SU-DHL-6 (cell line): ENCODE data around the gene RPS6KB2.
"Not testable (repeated sequence)": the region's sequence is repeated elsewhere in the genome, so short reads cannot be mapped to it uniquely, and the experiment has no call there.

Source experiments
- H2AFZ ChIP-seq: fragments of 200-600 bp; sonication (generic); 2 replicates; pipeline ENCODE4 v1.6.1; 2014; ENCODE audit warnings: low read depth, mild to moderate bottlenecking, moderate library complexity, mixed read lengths, antibody characterized with exemption, low read length; ENCODE audit not compliant: severe bottlenecking
- H3F3A ChIP-seq: fragments of 200-600 bp; shearing (Covaris generic); 2 replicates; pipeline ENCODE4 v1.6.0; 2016; ENCODE audit warnings: antibody characterized with exemption, mild to moderate bottlenecking; ENCODE audit not compliant: insufficient read depth
- H3K27ac ChIP-seq: fragments of 200-600 bp; sonication (generic); 2 replicates; pipeline ENCODE4 v1.5.1; 2016; ENCODE audit warnings: low read depth, mild to moderate bottlenecking, low read length, moderate library complexity, mixed read lengths
- H3K27me3 ChIP-seq: fragments of 200-600 bp; sonication (generic), shearing (Covaris generic); 2 replicates; pipeline ENCODE4 v1.6.0; 2014; ENCODE audit warnings: mild to moderate bottlenecking, low read length
- H3K36me3 ChIP-seq: fragments of 200-600 bp; sonication (generic); 2 replicates; pipeline ENCODE4 v1.6.1; 2014; ENCODE audit warnings: mild to moderate bottlenecking, low read length, mixed read lengths
- H3K4me2 ChIP-seq: fragments of 300-600, 200-600 bp; shearing (Covaris generic), sonication (generic); 2 replicates; pipeline ENCODE4 v1.6.0; 2014; ENCODE audit warnings: low read length, low read depth, mild to moderate bottlenecking; ENCODE audit not compliant: poor library complexity, severe bottlenecking
- H3K4me3 ChIP-seq: fragments of 200-600 bp; sonication (generic); 2 replicates; pipeline ENCODE4 v1.5.1; 2014; ENCODE audit warnings: antibody characterized with exemption, low read length, mild to moderate bottlenecking, mixed read lengths; ENCODE audit not compliant: insufficient read depth, poor library complexity, severe bottlenecking
- H3K79me2 ChIP-seq: fragments of 200-600 bp; sonication (generic); 2 replicates; pipeline ENCODE4 v1.6.1; 2014; ENCODE audit warnings: mild to moderate bottlenecking, low read length, moderate library complexity; ENCODE audit not compliant: insufficient read depth
- H3K9ac ChIP-seq: fragments of 200-600 bp; sonication (generic); 2 replicates; pipeline ENCODE4 v1.7.0; 2014; ENCODE audit warnings: mild to moderate bottlenecking, low read length
- H3K9me2 ChIP-seq: fragments of 200-600 bp; sonication (generic); replicated peaks from 2 replicates; pipeline ENCODE4 v1.6.1; 2014; ENCODE audit warnings: low read length; ENCODE audit not compliant: insufficient read depth
- H3K9me3 ChIP-seq: fragments of 200-600 bp; sonication (generic); 2 replicates; pipeline ENCODE4 v1.6.1; 2014; ENCODE audit warnings: low read length, mixed read lengths; ENCODE audit not compliant: insufficient read depth
- H4K20me1 ChIP-seq: fragments of 200-600 bp; sonication (generic); 2 replicates; pipeline ENCODE4 v1.6.1; 2014; ENCODE audit warnings: low read depth, mild to moderate bottlenecking, antibody characterized with exemption, low read length, moderate library complexity, mixed read lengths
- CTCF ChIP-seq: fragments of 200-600 bp; sonication (generic); IDR thresholded peaks from one replicate; pipeline ENCODE4 v1.5.1; 2017; ENCODE audit warnings: antibody characterized with exemption, mild to moderate bottlenecking, low read length, moderate library complexity; ENCODE audit not compliant: insufficient read depth, poor library complexity, severe bottlenecking
- EZH2phosphoT487 ChIP-seq: fragments of 200-600 bp; sonication (generic), shearing (Covaris generic); conservative IDR thresholded peaks from 2 replicates; pipeline ENCODE4 v1.6.1; 2018; ENCODE audit warnings: mild to moderate bottlenecking, antibody characterized with exemption, low read length, moderate library complexity, mixed read lengths

RPS6KB2 gene

DNA sequence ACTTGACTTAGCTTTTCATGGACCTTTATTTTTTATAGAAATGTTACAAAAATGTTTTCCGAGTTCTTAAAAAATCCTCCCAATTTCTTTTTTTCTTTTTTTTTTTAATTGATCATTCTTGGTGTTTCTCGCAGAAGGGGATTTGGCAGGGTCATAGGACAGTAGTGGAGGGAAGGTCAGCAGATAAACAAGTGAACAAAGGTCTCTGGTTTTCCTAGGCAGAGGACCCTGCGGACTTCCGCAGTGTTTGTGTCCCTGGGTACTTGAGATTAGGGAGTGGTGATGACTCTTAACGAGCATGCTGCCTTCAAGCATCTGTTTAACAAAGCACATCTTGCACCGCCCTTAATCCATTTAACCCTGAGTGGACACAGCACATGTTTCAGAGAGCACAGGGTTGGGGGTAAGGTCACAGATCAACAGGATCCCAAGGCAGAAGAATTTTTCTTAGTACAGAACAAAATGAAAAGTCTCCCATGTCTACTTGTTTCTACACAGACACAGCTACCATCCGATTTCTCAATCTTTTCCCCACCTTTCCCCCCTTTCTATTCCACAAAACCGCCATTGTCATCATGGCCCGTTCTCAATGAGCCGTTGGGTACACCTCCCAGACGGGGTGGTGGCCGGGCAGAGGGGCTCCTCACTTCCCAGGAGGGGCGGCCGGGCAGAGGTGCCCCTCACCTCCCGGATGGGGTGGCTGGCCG, 49.2 kb downstream of the RPS6KB2 start:
- H3F3A ChIP-seq, H2AFZ ChIP-seq, H4K20me1 ChIP-seq, H3K27ac ChIP-seq, H3K27me3 ChIP-seq, H3K9me3 ChIP-seq, H3K79me2 ChIP-seq, H3K9ac ChIP-seq, H3K36me3 ChIP-seq, H3K4me2 ChIP-seq, H3K9me2 ChIP-seq, H3K4me3 ChIP-seq: not testable (repeated sequence)

GRCh38 chr11:67482275-67482826, 54.1 kb downstream of the RPS6KB2 start:
- TF ChIP-seq CTCF (no peak), EZH2phosphoT487 (no peak)
- no peaks in the 10 kb centered on the region for H3K9me2 ChIP-seq
- H3F3A ChIP-seq: peaks cover 30% of the 10 kb centered on the region
- H4K20me1 ChIP-seq: no peaks in the 10 kb centered on the region
- H3K79me2 ChIP-seq: peaks cover 18% of the 10 kb centered on the region
- peak overlapping the region; percentile 38 for H2AFZ ChIP-seq
- H3K27ac ChIP-seq: peak overlapping the region; percentile 95
- no peaks in the 10 kb centered on the region for H3K27me3 ChIP-seq
- peak overlapping the region; percentile 96 for H3K4me2 ChIP-seq
- H3K9ac ChIP-seq: peak overlapping the region; percentile 64
- H3K36me3 ChIP-seq: no peaks in the 10 kb centered on the region
- peak overlapping the region; percentile 53 for H3K4me3 ChIP-seq
- no peaks in the 10 kb centered on the region for H3K9me3 ChIP-seq

GRCh38 chr11:67482827-67483798, 54.8 kb downstream of the RPS6KB2 start, which contains the start of gene AIP:
AIP (plus strand) TSS chr11:67483026; CDS start chr11:67483159, 133 bp downstream.
- Histone ChIP-seq H3K4me3 (peak within 1 kb of the TSS; percentile 53), H3K4me2 (peak within 1 kb of the TSS; percentile 96), H3K27me3 (no peaks in the 10 kb centered on the region), H3K36me3 (no peaks in the 10 kb centered on the region), H3K9me3 (no peaks in the 10 kb centered on the region), H2AFZ (peak within 1 kb of the TSS; percentile 38), H3K27ac (peak within 1 kb of the TSS; percentile 95), H4K20me1 (no peaks in the 10 kb centered on the region), H3K9ac (peak within 1 kb of the TSS; percentile 64), H3K9me2 (no peaks in the 10 kb centered on the region), H3K79me2 (peaks cover 18% of the 10 kb centered on the region), H3F3A (peaks cover 30% of the 10 kb centered on the region)
- TF ChIP-seq CTCF (no peak), EZH2phosphoT487 (no peak)
